ENCODE results near the gene ATXN2L.

Gene ATXN2L

GRCh38 chr16:28834873-28835863 lies 12.4 kb downstream of the ATXN2L start:
- no peak overlapping the region for H3K4me3 ChIP-seq (ENCODE audit: low read depth, low read length)
- TF ChIP-seq CTCF (conservative IDR thresholded peaks at IDR 0.05; ENCODE audit: low read depth, low read length): no peak
- no peak for DNase-seq (ENCODE audit: low read depth)

GRCh38 chr16:28835864-28836760 lies 13.3 kb downstream of the ATXN2L start:
- TF ChIP-seq CTCF (conservative IDR thresholded peaks at IDR 0.05; ENCODE audit: low read depth, low read length): no peak
- no peak for DNase-seq (ENCODE audit: low read depth)
- H3K4me3 ChIP-seq (ENCODE audit: low read depth, low read length): no peak overlapping the region

- no peak for TF ChIP-seq CTCF (conservative IDR thresholded peaks at IDR 0.05; ENCODE audit: low read depth, low read length)
- DNase-seq (ENCODE audit: low read depth): no peak
- no peak overlapping the region for H3K4me3 ChIP-seq (ENCODE audit: low read depth, low read length)
Observed at GRCh38 chr16:28836761-28837064, 13.9 kb downstream of the ATXN2L start.

- DNase-seq (ENCODE audit: low read depth): no peak
- TF ChIP-seq CTCF (conservative IDR thresholded peaks at IDR 0.05; ENCODE audit: low read depth, low read length): no peak
- no peak overlapping the region for H3K4me3 ChIP-seq (ENCODE audit: low read depth, low read length)
Observed at GRCh38 chr16:28837672-28838557, 15.1 kb downstream of the ATXN2L start.

- TF ChIP-seq CTCF (conservative IDR thresholded peaks at IDR 0.05; ENCODE audit: low read depth, low read length): no peak
- no peak for DNase-seq (ENCODE audit: low read depth)
- no peak overlapping the region for H3K4me3 ChIP-seq (ENCODE audit: low read depth, low read length)
Observed at GRCh38 chr16:28838558-28838918, 15.7 kb downstream of the ATXN2L start.

GRCh38 chr16:28839004-28839639 lies 16.3 kb downstream of the ATXN2L start:
- DNase-seq (ENCODE audit: low read depth): no peak
- no peak for TF ChIP-seq CTCF (conservative IDR thresholded peaks at IDR 0.05; ENCODE audit: low read depth, low read length)
- no peak overlapping the region for H3K4me3 ChIP-seq (ENCODE audit: low read depth, low read length)
